Measurements from ENCODE around the gene NR1D1.

Gene NR1D1

DNA sequence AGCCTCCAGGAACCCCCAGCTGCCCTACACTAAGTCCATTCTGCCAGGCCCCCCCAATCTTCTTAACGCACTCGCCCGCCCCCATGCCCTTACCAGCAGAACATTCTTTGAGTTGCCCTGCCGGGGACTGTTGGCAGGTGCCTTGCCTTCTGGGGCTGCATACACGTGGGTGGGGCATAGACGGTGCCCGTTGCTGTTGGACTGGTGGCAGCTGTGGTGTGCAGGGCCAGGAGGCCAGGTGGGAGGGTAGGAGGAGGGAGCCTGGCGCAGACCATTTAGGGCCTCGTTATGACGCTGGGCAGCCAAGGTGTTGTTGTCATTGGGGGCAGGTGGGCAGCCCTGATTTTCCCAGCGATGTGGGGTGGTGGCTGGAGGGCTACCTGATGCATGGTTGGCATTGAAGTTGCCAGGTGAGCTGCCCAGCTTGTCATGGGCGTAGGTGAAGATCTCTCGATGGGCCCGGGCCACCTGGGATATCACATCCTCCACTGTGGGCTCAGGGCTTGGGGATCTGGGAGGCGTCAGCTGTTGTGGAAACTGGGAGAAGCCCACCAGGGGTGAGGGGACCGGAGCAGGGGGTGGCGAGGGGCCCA, 4.9 kb downstream of the NR1D1 start:
- H3F3A ChIP-seq (ENCODE audit: control insufficient read depth, insufficient read depth) = no peaks in the 10 kb centered on the region
- H3K27ac ChIP-seq (ENCODE audit: low read depth, low read length) = peak overlapping the region; percentile 39
- no peaks in the 10 kb centered on the region for H4K20me1 ChIP-seq (ENCODE audit: control insufficient read depth, insufficient read depth, low read depth, low read length)
- H3K4me1 ChIP-seq (ENCODE audit: control insufficient read depth, low read length) = peaks cover 53% of the 10 kb centered on the region
- H3K36me3 ChIP-seq (ENCODE audit: control insufficient read depth, low read length) = peaks cover 23% of the 10 kb centered on the region
- peak overlapping the region; percentile 27 for H3K4me3 ChIP-seq (ENCODE audit: low read length)
- no peaks in the 10 kb centered on the region for H3K79me2 ChIP-seq (ENCODE audit: control insufficient read depth, low read length)
- no peaks in the 10 kb centered on the region for H3K27me3 ChIP-seq (ENCODE audit: control insufficient read depth, low read length)
- no peak for TF ChIP-seq EZH2phosphoT487 (IDR thresholded peaks at IDR 0.05; ENCODE audit: borderline replicate concordance, low read length)
- TF ChIP-seq, protein P1, sequence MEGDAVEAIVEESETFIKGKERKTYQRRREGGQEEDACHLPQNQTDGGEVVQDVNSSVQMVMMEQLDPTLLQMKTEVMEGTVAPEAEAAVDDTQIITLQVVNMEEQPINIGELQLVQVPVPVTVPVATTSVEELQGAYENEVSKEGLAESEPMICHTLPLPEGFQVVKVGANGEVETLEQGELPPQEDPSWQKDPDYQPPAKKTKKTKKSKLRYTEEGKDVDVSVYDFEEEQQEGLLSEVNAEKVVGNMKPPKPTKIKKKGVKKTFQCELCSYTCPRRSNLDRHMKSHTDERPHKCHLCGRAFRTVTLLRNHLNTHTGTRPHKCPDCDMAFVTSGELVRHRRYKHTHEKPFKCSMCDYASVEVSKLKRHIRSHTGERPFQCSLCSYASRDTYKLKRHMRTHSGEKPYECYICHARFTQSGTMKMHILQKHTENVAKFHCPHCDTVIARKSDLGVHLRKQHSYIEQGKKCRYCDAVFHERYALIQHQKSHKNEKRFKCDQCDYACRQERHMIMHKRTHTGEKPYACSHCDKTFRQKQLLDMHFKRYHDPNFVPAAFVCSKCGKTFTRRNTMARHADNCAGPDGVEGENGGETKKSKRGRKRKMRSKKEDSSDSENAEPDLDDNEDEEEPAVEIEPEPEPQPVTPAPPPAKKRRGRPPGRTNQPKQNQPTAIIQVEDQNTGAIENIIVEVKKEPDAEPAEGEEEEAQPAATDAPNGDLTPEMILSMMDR (IDR thresholded peaks at IDR 0.05; ENCODE audit: low read depth, low read length, poor library complexity, severe bottlenecking) = no peak
- H3K9me2 ChIP-seq (replicated peaks; ENCODE audit: control insufficient read depth, low read length) = no peaks in the 10 kb centered on the region
- H3K4me2 ChIP-seq (ENCODE audit: low read length) = peak overlapping the region; percentile 49
- no peaks in the 10 kb centered on the region for H3K9me3 ChIP-seq (ENCODE audit: control insufficient read depth, insufficient read depth, low read length)

DNA sequence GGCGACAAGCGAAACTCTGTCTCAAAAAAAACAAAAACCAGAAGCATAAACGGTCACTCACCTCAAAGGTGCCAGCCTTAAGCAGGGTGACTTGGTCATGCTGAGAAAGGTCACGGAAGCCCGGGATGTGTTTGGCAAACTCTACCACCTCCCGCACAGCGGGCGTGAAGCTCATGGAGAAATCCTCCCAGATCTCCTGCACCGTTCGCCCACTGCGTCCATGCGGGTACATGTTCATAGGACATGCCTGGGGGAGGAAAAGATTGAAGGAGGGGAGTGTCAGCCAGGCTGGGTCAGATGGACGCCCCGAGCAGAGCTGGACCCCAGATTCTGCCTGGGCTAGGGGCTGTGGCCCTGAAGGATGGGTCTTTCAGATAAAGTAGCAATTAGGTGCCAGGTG, 5.5 kb downstream of the NR1D1 start:
- Histone ChIP-seq H3K4me2 (ENCODE audit: low read length) (no peak overlapping the region), H3K27me3 (ENCODE audit: control insufficient read depth, low read length) (no peaks in the 10 kb centered on the region), H3K9me3 (ENCODE audit: control insufficient read depth, insufficient read depth, low read length) (no peaks in the 10 kb centered on the region), H3K79me2 (ENCODE audit: control insufficient read depth, low read length) (no peaks in the 10 kb centered on the region), H3K27ac (ENCODE audit: low read depth, low read length) (no peak overlapping the region), H4K20me1 (ENCODE audit: control insufficient read depth, insufficient read depth, low read depth, low read length) (no peaks in the 10 kb centered on the region), H3K36me3 (ENCODE audit: control insufficient read depth, low read length) (peaks cover 23% of the 10 kb centered on the region), H3K9me2 (replicated peaks; ENCODE audit: control insufficient read depth, low read length) (no peaks in the 10 kb centered on the region), H3K4me3 (ENCODE audit: low read length) (no peak overlapping the region), H3F3A (ENCODE audit: control insufficient read depth, insufficient read depth) (no peaks in the 10 kb centered on the region), H3K4me1 (ENCODE audit: control insufficient read depth, low read length) (peaks cover 47% of the 10 kb centered on the region)
- TF ChIP-seq, protein P1 (IDR thresholded peaks at IDR 0.05; ENCODE audit: low read depth, low read length, poor library complexity, severe bottlenecking) = no peak

DNA sequence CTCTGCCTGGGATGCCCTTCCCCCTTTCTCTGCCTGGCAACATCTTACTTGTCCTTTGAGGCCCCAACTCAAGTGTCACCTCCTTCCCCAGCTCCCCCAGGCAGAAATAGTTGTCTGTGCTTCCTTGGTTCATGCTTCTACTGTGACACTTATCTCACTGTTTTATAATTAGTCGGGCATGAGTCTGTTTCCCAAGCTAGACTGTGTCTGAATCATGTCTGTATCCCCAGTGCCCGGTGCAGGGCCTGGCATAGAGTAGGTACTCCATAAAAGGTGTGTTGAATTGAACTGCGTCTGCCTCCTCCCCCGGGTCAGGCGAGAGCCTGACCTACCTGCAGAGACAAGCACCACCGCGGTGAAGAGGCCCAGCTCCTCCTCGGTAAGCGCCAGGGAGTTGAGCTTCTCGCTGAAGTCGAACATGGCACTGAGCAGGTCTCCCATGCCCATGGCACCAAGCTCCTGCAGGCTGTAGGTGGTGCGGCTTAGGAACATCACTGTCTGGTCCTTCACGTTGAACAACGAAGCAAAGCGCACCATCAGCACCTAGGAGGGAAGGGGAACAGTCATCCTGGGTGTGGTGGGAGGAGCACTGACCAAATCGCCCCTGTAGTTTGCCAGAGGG, 6.7 kb downstream of the NR1D1 start:
- no peak overlapping the region for H3K4me2 ChIP-seq (ENCODE audit: low read length)
- H3F3A ChIP-seq (ENCODE audit: control insufficient read depth, insufficient read depth) = no peaks in the 10 kb centered on the region
- peaks cover 35% of the 10 kb centered on the region for H3K4me1 ChIP-seq (ENCODE audit: control insufficient read depth, low read length)
- H3K9me2 ChIP-seq (replicated peaks; ENCODE audit: control insufficient read depth, low read length) = no peaks in the 10 kb centered on the region
- no peaks in the 10 kb centered on the region for H3K79me2 ChIP-seq (ENCODE audit: control insufficient read depth, low read length)
- no peaks in the 10 kb centered on the region for H3K9me3 ChIP-seq (ENCODE audit: control insufficient read depth, insufficient read depth, low read length)
- no peaks in the 10 kb centered on the region for H4K20me1 ChIP-seq (ENCODE audit: control insufficient read depth, insufficient read depth, low read depth, low read length)
- no peak overlapping the region for H3K27ac ChIP-seq (ENCODE audit: low read depth, low read length)
- no peak overlapping the region for H3K4me3 ChIP-seq (ENCODE audit: low read length)
- no peaks in the 10 kb centered on the region for H3K27me3 ChIP-seq (ENCODE audit: control insufficient read depth, low read length)
- TF ChIP-seq EZH2phosphoT487 (IDR thresholded peaks at IDR 0.05; ENCODE audit: borderline replicate concordance, low read length) = no peak
- TF ChIP-seq, protein P1 (IDR thresholded peaks at IDR 0.05; ENCODE audit: low read depth, low read length, poor library complexity, severe bottlenecking) = no peak
- peaks cover 23% of the 10 kb centered on the region for H3K36me3 ChIP-seq (ENCODE audit: control insufficient read depth, low read length)

Measured in DOHH2 (cell line).